Measurements from ENCODE around the gene INPP4B. TPM values are rescaled to one million over a fixed set of nuclear protein-coding genes. Genes with fewer than 3 reads are reported as not detected.

The INPP4B gene
- total RNA-seq, 2 donors from 2014 or later, result 8.2 to 16.6 TPM

DNA sequence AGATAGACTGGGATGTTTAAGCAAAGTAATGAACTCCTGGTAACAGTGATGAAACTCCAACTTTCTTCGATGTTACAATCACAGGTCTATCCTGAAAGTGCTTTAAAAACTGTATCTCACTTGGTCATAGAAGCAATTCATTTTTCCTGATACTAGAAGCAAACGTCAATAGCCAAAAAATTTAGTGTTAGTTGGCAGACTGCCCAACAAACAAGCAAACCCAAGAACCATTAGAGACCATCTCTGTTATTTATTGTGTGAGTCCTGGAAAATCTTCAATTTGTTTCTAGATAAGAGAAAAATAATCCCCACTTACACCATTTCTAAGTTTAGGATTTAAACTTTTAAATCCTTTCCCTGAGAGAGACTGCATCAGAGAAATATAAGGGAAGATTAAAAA lies 553.9 kb downstream of the INPP4B start:
- peaks cover 3% of the 10 kb centered on the region for H3K4me1 ChIP-seq
- no peaks in the 10 kb centered on the region for H3K27me3 ChIP-seq
- no peak for ATAC-seq
- TF ChIP-seq, protein P1, sequence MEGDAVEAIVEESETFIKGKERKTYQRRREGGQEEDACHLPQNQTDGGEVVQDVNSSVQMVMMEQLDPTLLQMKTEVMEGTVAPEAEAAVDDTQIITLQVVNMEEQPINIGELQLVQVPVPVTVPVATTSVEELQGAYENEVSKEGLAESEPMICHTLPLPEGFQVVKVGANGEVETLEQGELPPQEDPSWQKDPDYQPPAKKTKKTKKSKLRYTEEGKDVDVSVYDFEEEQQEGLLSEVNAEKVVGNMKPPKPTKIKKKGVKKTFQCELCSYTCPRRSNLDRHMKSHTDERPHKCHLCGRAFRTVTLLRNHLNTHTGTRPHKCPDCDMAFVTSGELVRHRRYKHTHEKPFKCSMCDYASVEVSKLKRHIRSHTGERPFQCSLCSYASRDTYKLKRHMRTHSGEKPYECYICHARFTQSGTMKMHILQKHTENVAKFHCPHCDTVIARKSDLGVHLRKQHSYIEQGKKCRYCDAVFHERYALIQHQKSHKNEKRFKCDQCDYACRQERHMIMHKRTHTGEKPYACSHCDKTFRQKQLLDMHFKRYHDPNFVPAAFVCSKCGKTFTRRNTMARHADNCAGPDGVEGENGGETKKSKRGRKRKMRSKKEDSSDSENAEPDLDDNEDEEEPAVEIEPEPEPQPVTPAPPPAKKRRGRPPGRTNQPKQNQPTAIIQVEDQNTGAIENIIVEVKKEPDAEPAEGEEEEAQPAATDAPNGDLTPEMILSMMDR (IDR thresholded peaks at IDR 0.05), result no peak
- no peak for TF ChIP-seq POLR2A (IDR thresholded peaks at IDR 0.05)
- H3K4me3 ChIP-seq, result no peak overlapping the region
- H3K27ac ChIP-seq, result no peak overlapping the region
- WGBS, 2 donors, result 34% methylated on average over 2 of the region's 2 CpGs
- intact Hi-C loops (cut with DNase I), result no loop called here
- H3K36me3 ChIP-seq (replicated peaks in 1 of 2; ENCODE audit: insufficient read depth in 1 of 2, low read depth in 2 of 2), result no peaks in the 10 kb centered on the region
- no peak for DNase-seq
- H3K9me3 ChIP-seq, result no peaks in the 10 kb centered on the region

DNA sequence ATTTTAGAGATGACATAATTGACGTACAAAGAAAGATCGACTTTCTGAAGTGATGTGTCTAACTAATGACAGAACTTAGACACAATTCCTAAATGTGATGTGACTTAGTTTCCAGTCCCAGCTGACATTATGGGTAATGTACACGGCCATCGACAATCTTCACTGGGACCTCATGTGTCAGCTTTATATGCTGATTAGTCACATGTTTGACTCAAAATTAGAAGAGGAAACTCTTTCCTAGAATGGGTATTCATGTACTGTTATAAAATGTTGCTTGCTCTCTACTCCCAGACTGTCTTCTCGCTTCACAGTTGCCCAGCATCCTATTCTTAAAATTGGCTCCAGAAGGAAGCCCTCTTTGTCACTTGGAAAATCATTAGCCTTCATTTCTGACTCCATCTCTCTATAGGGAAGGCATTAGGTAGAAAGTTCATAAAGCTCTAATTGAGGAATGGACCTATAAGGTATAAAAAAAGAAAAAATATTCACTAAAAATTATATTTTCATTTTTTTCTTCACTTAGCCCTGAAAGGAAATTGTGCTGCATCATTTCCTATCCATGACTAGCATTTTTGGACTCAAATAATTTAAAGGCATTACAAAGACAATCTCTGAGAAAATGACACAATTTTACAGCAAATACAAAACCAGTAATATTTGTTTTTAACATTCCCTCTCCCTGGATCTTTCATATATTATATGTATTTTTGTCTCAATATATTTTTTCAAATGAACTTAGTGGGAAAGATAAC lies 554.6 kb downstream of the INPP4B start:
- DNase-seq, result no peak
- H3K27ac ChIP-seq, result no peak overlapping the region
- peaks cover 3% of the 10 kb centered on the region for H3K4me1 ChIP-seq
- H3K9me3 ChIP-seq, result no peaks in the 10 kb centered on the region
- WGBS, 2 donors, result 85 to 88% methylated on average over 5 of the region's 5 CpGs
- no peaks in the 10 kb centered on the region for H3K36me3 ChIP-seq (replicated peaks in 1 of 2; ENCODE audit: insufficient read depth in 1 of 2, low read depth in 2 of 2)
- no peaks in the 10 kb centered on the region for H3K27me3 ChIP-seq
- no peak for ATAC-seq
- intact Hi-C loops (cut with DNase I), result no loop called here
- no peak overlapping the region for H3K4me3 ChIP-seq
- no peak for TF ChIP-seq POLR2A (IDR thresholded peaks at IDR 0.05)
- TF ChIP-seq, protein P1 (IDR thresholded peaks at IDR 0.05), result no peak

DNA sequence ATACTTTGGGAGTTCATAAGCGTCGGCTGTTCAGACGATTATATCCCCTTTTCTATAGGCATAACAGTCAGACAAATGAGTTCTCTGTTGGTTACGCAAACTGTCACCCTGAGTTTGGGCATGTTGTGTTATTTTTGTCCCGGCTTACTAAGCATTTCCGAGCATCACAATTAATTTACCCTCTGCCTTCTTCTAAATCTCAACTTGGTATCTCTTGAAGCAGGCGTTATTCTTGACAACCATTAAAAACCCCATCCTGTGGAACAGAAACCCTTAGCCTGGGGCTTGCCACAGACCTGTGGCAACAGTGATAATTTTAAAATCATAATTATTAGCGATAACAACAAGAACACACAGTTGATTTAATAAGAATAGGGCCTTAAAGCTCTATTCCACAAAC lies 558.7 kb downstream of the INPP4B start:
- no peaks in the 10 kb centered on the region for H3K9me3 ChIP-seq
- no peak for TF ChIP-seq POLR2A (IDR thresholded peaks at IDR 0.05)
- TF ChIP-seq, protein P1 (IDR thresholded peaks at IDR 0.05), result no peak
- intact Hi-C loops (cut with DNase I), result no loop called here
- no peak overlapping the region for H3K4me3 ChIP-seq
- ATAC-seq (no peak), DNase-seq (no peak)
- WGBS, 2 donors, result 79 to 90% methylated on average over 8 of the region's 8 CpGs
- H3K36me3 ChIP-seq (replicated peaks in 1 of 2; ENCODE audit: insufficient read depth in 1 of 2, low read depth in 2 of 2), result no peaks in the 10 kb centered on the region
- H3K27ac ChIP-seq, result no peak overlapping the region
- H3K27me3 ChIP-seq, result no peaks in the 10 kb centered on the region
- peaks cover 3% of the 10 kb centered on the region for H3K4me1 ChIP-seq

DNA sequence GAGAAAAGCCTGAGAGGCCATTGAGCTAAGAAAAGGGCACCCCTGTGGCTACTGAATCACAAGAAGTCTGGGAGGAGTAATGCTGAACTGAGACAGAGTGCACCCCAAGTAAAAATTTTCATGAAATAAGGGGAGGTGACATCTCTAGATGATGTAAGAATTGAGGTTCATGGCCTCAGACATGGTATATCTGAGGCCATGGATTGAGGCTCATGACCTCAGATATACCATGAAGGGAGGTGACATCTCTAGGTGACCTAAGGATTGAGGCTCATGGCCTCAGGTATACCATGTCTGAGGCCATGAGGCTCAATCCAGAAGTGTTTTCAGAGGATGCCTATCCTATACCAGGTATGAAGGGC lies 560.9 kb downstream of the INPP4B start:
- no peak overlapping the region for H3K27ac ChIP-seq
- intact Hi-C loops (cut with DNase I), result no loop called here
- H3K9me3 ChIP-seq, result no peaks in the 10 kb centered on the region
- no peak for ATAC-seq
- H3K36me3 ChIP-seq (replicated peaks in 1 of 2; ENCODE audit: insufficient read depth in 1 of 2, low read depth in 2 of 2), result no peaks in the 10 kb centered on the region
- TF ChIP-seq, protein P1 (IDR thresholded peaks at IDR 0.05), result no peak
- no peak for TF ChIP-seq POLR2A (IDR thresholded peaks at IDR 0.05)
- no peaks in the 10 kb centered on the region for H3K4me1 ChIP-seq
- H3K27me3 ChIP-seq, result no peaks in the 10 kb centered on the region
- no peak for DNase-seq
- H3K4me3 ChIP-seq, result no peak overlapping the region

All from body of pancreas (tissue), 4 donors.